NCI-H187 treated with DMSO at 0.1 percent for 48 hours (cell line): ENCODE data around the gene SLC39A2.
"Not testable (repeated sequence)": the region's sequence is repeated elsewhere in the genome, so short reads cannot be mapped to it uniquely, and the experiment has no call there.

Experiments used
- DNase-seq: peaks from one replicate; lab custom pipeline; 2025; lab: John Stamatoyannopoulos, UW

Gene SLC39A2

DNA sequence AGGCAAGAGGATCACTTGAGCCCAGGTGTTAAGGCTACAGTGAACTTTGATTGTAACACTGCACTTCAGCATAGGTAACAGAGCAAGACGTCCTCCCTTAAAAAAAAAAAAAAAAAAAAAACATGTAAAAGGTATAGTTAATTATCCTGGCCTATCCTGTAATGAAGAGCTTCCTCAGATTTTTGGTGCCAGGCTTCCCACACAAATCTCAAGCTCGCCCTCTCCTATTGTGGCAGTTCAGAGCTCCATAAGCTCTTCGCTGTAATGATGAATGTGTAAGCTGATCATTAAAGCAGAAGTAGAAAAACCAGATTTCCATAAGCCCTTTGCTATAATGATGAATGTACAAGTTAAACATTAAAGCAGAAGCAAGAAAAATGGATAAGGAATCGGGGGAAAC, 2.0 kb upstream of the SLC39A2 start:
- DNase-seq: no peak

- no peak for DNase-seq
Observed at GRCh38 chr14:20997564-20997963, 1.5 kb upstream of the SLC39A2 start.

- no peak for DNase-seq
Observed at GRCh38 chr14:20998139-20998538, 954 bp upstream of the SLC39A2 start.

- no peak for DNase-seq
Observed at GRCh38 chr14:20999591-20999990, 498 bp downstream of the SLC39A2 start.

DNA sequence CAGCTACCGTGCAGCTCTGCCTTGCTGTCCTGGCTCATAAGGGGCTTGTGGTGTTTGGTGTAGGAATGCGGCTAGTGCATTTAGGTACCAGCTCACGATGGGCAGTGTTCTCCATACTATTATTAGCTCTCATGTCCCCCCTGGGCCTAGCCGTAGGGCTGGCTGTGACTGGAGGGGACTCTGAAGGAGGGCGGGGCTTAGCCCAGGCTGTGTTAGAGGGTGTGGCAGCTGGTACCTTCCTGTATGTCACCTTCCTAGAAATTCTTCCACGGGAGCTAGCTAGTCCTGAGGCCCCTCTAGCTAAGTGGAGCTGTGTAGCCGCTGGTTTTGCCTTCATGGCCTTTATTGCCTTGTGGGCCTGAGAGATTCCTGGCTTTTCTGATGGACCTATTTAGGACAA, 2.1 kb downstream of the SLC39A2 start:
- no peak for DNase-seq

GRCh38 chr14:21003788-21004346, 4.8 kb downstream of the SLC39A2 start:
- DNase-seq: no peak

GRCh38 chr14:21009721-21010120, 10.6 kb downstream of the SLC39A2 start:
- not testable (repeated sequence) for DNase-seq

GRCh38 chr14:21011136-21011535, 12.0 kb downstream of the SLC39A2 start:
- no peak for DNase-seq

- DNase-seq: peak; percentile 66
Observed at GRCh38 chr14:21014761-21015190, 15.7 kb downstream of the SLC39A2 start.

DNA sequence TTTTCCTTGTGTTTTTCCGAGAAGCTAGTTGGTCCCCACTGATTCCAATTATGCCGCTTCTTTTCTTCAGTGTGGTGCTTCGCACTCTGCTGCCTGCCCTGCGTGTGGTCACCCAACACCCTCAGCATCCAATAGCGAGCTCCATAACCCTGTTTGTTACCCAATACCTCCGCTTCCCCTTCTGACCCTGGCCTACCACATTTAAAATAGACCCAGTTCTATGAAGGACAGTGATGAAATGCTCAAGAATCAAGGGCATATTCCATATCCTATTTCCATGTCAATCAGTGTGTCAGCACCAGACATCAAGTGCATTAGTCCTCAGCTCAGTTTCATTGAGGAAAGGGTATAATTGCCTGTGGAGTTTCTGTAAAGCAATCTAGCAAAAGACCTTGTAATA, 16.2 kb downstream of the SLC39A2 start:
- DNase-seq: no peak

DNA sequence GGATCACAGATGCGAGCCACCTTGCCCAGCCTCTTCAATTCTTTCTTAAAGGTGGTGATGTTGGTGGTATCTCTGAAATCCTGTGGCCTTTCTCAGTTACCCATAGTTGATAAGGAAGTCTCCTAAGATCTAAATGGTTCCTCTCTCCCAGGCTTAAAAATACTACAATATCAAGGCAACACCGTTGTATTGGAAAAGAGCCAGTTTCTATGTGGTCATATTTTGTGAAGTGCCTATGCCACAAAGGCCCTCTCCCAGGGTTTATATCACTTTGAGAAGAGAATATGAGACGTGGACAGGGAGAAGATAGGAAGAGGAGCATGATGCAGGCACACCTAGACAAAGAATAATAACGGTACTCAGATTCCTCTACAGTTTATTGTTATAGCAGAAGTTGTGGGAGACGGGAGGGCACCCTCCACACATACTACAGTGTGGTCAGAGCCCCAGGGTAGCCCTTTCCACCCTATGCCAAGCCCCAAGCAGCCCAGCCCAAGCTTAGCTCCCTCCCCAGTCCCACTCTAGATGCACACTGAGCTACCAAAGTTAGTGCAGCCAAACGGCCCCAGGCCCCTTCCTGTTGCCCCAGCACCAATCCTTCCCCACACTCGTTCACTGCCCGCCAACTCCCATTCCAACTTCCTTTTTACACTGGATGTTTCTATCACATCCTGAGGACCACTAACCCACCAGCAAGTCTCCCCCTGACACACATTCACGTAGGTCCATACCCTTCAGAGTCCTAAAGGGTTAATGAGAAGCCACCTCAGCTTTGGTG, 17.5 kb downstream of the SLC39A2 start:
- no peak for DNase-seq

DNA sequence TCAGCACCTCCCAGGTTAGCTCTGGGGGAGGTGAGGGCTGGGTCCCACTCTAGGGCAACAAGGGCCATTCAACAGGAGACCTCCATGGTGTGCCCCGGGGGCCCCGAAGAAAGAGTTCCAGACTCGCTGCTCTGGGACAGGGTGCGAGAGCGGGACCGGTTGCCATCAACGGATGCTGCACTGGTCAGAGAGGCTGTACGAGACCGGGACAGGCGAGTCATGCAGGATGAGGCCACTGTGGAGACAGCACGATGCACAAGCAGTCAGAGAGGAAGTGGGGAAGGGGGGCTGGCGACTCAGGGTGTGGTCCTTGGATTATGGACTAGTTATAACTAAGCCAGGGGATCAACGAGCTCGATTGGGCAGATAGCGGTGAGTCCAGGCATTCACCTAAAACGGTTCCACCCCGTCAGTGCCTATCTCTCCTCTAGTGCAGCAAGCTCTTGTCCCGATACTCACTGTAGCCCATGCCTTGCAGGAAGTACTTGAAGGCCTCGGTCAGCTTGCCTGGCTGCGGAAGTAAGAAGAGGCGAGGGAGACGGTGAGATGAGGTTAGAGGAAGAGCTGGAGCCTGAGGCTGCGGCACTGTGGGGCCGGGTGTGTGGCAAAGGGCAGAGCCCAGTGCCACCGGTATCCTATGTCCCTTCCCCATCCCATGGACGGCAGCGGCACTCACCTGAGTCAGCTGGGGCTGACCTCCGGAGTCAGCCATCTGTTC, 18.6 kb downstream of the SLC39A2 start:
- no peak for DNase-seq

- no peak for DNase-seq
Observed at GRCh38 chr14:21018286-21018685, 19.2 kb downstream of the SLC39A2 start.

GRCh38 chr14:21018781-21019180, 19.7 kb downstream of the SLC39A2 start:
- DNase-seq: no peak

GRCh38 chr14:21019366-21019765, 20.3 kb downstream of the SLC39A2 start:
- DNase-seq: no peak

DNA sequence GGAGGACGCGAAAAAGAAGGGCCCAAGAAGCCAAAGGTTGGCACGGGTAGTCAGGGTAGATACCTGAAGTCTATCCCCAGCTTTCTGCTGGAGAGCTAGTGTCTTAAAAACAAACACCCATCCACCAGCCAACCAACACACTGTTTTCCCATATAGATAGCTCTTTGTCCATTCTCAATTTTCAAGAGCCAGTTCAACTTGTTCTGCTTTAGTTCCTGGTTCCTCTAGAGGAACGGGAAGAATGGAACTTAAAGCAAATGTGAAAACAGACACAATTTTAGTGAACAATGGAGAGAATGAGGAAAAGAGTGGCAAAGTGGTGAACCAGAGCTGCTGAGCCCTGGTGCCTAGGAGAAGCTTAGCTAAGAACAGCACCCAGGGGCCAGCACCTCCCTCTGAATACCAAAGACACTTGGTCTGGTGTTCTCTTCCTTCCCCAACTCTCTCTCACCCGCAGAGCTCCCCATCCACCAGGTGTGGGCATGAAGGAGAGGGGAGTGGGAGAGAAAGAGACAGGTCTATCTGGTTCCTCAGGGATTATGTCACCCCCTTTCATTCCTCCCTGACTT, 22.0 kb downstream of the SLC39A2 start:
- DNase-seq: no peak

- no peak for DNase-seq
Observed at GRCh38 chr14:21022686-21023085, 23.6 kb downstream of the SLC39A2 start.

GRCh38 chr14:21023174-21023573, 24.1 kb downstream of the SLC39A2 start:
- DNase-seq: no peak

DNA sequence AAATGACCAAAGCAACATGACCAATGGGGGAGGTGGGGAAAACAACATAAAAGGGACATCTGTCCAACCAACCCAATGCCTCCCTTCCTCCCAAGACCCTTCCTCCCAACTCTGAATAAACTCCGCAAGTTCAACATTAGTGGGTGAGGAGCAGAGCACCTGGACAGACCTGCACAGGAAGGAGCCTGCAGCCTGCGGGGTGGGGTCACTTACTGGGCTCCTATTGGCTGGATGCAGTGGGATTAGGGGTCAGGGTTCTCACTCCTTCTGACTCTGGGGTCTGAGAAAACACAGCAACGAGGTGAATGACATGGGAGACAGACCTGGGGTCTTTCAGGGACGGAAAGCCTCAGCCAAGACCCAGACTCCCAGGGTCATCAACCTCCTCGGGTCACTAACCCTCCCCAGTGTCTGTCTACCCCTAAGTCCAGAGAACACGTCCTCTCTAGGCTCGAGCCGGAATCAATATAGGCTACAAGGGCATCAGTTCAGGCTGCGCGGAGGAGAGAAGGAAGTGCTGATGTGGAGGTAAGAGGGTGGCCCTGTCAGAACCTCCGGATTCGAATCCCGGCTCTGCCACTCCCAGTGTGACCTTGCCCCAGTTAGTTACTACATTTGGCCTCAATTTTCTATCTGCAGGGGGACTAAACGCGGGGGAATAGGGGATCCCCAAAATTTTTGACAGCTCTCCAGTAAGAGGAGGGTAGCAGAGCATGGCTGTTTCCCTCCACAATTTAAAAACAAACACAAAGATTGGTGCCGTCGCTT, 24.9 kb downstream of the SLC39A2 start:
- no peak for DNase-seq

- DNase-seq: no peak
Observed at GRCh38 chr14:21024585-21025370, 25.7 kb downstream of the SLC39A2 start, which contains the start of gene NDRG2. Gene NDRG2, minus strand, starts transcription at chr14:21025061. Its CDS starts 1,746 bp downstream, at chr14:21023315.
